HuH-7.5 (cell line): ENCODE results near the gene SPTBN1.

Experiments used
- DNase-seq: peaks from one replicate; pipeline ENCODE4 v3.0.0; 2011; ENCODE audit warnings: low spot score

The SPTBN1 gene

DNA sequence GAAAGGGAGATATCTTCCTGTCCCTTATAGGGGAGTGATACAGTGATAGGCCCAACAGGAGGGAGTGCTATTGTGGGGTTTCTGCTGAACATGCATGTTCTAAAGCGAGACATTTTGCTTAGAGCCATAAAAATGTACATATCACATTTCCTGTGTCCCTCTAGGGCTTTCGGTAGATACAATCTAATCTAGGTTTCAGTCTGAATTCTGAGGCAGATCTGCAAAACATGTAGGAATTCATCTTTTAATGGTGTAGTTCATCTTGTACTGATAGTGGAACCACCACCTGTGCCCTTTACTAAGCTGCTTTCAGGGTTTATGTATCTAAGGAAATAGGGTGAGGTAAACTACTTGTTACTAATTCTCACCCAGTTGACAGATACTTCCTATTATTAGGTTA, 73.8 kb downstream of the SPTBN1 start:
- no peak for DNase-seq

DNA sequence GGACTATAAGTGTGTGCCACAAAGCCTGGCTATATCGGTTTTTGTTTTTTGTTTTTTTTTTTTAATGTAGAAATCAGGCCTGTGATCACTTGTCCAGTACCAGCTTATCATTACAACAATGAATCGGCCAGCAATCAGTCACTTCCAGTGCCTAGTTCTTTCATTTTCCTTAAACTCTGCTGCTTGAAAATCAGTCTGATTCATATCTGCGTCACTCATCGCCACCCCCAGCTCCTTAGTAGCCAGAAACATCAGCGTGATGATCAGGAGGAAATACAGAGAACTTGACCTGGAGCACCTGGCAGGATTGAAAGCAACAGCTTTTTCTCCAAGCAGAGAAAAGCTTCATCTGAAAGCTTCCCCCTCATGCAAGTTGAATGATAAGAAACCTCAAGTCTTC, 75.4 kb downstream of the SPTBN1 start:
- DNase-seq = no peak

DNA sequence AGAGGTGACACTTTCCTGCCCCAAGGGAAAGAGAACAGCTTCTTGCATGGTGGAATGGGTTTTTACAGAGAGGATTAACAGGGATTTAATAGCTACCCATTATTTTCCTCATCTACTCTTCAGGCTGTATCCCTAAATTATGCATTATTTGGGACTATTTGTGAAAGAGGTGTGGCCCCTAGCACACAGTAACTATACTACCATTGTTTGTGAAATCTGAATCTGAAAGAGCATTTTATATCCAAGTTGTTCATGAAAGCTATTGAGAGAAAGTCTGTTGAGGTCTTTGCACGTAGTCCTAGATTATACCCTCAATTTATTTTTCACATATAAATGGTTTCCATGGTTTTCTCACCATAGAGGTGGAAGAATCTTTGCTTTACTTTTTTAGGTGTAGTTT, 78.1 kb downstream of the SPTBN1 start:
- no peak for DNase-seq

DNA sequence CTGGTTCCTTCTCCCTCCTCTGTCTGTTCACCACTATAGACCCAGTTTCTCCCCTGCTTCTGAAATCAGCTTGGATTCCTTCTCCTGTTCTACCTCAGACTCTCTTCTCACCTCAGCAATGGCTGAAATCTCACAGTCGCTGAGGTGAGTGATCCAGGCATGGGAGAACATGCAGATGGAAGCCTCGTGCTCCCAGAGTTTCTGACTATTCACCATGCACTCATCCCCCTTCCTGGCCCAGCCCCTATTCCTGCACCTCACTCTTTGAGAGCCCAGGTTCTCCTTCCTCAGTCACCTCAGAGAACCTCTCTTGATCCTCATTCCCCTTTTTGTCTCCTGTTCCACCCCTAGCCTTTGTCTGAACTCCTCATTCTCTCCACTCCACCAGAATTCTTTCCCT, 78.5 kb downstream of the SPTBN1 start:
- no peak for DNase-seq

DNA sequence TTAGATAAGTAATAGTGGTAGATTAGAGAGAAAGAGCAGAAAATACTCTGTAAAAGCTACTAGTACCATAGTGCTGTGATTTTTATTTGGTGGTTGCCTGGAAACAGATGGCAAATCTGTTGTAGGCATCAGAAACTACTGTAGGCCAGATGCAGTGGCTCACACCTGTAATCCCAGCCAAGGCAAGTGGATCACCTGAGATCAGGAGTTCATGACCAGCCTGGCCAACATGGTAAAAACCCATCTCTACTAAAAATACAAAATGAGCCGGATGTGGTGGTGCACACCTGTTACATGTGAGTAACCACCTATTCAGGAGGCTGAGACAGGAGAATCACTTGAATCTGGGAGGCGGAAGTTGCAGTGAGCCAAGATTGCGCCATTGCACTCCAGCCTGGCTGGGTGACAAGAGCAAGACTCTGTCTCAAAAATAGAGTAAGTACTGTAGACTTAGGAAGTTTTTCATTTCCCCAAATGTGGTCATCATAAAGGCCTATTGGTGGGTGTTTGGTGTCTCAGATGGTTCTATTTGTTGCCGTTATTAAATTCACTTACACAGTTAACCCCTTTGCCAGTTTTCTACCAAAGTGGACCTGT, 79.6 kb downstream of the SPTBN1 start:
- DNase-seq = no peak

DNA sequence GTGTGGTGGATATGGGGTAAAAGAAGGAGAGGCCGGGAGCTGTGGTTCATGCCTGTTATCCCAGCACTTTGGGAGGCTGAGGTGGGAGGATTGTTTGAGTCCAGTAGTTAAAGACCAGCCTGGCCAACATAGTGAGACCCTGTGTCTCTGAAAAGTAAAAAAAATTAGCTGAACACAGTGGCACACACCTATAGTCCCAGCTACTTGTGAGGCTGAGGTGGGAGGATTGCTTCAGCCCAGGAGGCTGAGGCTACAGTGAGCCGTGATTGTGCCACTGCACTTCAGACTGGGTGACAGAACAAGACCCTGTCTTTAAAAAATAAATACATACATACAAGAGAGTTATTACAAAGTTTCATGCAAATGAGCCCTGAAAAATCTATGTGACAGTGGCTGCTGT, 80.6 kb downstream of the SPTBN1 start:
- DNase-seq = no peak

DNA sequence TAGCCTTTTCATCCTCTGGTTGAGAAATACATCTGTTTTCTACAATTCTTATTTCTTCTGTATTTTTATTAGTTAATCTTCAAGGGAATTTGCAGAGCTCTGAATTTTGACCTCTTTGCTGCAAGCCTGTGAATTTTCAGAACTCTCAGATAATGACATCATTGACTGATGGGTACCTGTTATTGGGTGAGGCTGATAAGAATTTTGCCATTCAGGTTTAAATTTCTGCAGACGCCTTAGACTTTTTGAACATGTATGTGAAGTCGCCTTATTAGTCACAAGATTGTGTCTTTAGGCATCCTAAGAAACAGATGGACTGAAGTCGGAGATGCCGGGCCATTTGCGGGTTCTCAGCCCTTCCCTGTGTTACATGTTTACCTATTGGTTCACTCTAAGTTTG, 82.4 kb downstream of the SPTBN1 start:
- DNase-seq = no peak

DNA sequence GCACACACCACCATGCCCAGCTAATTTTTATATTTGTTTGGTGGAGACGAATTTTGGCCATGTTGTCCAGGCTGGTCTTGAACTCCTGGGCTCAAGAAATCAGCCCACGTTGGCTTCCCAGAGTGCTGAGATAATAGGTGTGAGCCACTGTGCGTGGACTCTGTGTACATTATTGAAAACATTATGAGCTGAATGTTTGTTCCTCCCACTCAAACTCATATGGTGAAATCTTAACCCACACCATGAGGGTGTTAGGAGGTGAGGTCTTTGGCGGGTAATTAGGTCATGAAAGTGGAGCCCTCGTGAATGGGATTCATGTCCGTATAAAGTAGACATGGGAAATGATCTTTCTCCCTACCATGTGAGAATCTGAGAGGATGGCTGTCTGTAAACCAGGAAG, 83.6 kb downstream of the SPTBN1 start:
- DNase-seq = no peak

DNA sequence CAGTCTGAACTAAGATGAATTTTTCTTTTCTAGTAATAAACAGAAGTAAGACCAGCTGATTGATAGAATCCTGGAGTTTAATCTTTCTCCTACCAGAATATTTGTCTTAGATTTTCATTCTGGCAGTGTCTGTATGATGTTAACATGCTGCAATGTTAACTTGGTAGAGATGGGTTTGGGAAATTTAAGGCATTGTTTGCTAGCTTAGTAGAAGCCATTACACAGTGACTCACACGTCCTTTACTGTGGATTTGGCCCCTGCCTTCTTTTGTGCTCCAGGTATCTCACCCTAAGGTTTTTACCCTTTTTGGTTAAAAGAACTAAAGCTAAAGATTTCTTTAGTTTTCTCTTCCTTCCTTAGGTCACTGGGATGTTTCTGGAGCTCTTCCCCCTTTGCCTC, 84.1 kb downstream of the SPTBN1 start:
- DNase-seq = no peak

DNA sequence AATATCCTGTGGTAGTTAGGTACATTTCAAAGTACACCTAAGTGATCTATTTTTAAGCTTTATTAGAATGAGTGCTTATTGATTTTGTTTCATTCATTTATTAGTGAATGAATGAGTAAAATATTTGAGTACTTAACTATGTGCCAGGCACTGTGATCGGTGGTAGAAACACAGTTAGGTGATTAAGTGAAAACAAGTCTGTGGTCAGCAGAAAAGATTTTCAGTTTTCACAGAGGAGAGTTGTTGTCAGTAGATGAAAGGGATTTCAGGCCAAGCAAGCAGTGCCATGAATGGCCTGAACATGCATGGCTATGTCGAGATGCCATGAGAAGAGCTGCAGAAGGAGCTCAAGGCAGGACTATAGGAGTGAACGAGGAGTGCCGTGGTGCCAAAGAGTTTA, 85.9 kb downstream of the SPTBN1 start:
- DNase-seq = no peak

DNA sequence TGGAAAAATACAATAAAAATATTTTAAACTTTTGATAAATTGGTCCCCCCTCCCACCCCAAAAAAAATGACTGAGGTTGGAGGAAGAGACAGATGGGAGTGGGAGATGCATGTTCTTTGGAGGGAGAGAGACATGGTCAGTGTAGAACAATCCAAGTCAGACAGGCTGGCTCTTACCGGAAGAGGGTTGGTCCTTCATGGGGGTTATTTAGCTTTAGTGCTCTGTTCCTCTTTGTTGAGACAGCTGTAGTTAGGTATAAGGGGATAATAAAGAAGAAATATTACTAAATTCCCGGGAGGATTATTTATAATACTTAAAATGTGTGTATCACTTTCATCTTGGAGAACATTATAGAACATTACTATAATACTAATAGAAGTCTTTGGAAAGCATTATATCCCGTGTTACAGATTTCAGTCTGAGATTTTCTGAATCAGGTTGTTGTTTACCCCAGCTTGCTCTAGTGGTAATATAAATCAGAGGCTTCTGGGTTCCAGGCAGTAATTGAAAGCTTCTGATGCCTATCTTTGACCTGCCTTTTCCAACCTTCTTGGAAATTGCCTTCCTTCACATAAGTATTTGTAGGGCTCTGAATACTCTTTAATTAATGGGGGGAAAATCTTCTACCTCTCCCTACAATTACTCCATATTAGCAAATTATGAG, 87.7 kb downstream of the SPTBN1 start:
- DNase-seq = no peak

DNA sequence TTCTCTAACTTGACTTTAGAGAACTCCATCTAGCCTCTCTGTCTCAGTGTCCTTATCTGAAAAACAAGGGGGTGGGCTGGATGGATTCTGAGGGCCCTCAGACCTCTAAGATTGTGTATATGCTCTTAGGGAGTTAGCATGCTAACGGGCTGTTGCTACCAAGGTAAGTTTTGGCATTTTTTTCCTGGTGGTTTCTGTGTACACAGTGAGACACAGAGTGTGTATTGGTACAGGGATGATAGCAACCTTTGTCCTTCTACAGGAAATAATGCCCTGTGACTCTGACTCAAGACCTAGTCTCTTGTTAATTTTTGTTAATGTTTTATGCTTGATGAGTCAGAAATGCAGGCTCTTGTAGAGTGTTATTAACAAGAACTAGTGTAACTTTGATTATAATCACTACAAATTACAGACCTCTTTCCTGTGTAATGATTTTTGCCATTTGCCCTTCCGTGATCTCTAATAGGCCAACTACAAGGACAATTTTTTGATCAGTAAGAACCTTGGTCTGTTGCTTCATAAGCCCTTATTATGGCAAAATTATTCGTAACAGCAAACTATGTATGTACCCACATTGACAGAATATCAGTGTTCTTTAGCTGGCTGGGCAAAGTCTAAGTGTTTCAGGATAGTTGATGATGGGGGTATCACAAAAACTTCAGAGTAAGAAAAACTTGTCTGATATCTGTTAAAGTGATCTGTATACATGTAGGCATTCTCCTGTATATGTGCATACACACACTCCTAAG, 89.7 kb downstream of the SPTBN1 start:
- DNase-seq = no peak

DNA sequence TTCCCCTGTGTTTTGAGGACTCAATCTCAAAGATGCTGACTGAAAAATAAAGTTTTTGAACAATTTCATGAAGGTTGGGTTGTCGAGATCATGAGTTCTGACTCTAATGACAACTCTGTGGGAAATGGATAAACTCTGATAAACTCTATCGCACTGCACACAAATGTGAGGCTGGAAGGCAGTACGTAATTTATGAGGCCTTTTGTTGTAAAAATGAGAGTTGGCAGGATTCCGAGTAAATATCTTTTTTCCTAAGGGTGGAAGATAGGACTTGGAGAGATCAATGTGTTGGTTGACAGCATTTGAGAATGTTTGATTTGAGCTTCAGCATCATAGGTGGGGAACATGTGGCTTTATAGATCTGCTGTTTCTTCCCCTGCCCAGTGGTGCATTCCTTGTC, 90.4 kb downstream of the SPTBN1 start:
- DNase-seq = no peak

DNA sequence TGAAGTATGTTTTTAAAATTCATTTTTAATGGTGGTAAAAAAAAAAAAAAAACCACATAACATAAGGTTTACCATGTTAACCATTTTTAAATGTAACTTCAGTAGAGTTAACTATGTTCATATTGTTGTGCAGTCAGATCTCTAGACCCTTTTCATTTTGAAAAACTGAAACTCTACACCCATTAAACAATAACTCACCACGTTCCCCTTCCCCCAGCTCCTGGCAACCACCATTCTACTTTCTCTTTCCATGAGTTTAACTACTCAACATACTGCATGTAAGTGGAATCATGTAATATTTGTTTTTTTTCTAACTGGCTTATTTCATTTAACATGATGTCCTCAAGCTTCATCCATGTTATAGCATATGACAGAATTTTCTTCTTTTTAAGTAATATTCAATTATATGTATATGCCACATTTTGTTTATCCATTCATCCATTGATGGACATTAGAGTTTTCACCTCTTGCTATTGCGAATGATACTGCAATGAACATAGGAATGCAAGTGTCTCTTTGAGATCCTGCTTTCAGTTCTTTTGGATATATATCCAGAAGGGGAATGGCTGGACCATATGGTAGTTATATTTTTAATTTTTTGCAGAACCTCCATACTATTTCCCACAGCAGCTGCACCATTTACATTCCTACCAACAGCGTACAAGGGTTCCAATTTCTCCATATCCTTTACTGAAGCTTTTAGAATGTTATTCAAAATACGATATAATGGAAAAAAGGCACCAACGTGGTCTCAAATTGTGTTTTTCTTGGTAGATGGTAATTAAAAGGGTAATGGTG, 91.0 kb downstream of the SPTBN1 start:
- no peak for DNase-seq

DNA sequence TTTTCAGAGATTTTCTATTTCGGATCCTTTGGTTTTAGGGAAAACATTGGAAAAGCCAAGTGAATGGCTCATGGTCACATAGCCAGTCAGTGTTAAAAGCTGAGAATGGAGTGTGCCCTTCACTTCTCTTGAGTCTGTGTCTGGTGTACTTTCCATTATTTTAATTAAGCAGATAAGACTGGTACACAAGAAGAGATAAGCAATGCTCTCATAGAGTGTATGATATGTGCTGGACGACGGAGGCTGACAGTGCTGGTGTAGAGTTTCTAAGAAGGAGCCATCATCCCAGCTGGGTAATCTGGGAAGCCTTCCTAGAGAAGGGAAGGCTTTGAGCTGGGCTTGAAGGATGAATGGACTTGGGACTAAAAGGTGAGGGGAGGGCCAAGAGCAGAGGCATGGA, 93.3 kb downstream of the SPTBN1 start:
- DNase-seq = no peak

DNA sequence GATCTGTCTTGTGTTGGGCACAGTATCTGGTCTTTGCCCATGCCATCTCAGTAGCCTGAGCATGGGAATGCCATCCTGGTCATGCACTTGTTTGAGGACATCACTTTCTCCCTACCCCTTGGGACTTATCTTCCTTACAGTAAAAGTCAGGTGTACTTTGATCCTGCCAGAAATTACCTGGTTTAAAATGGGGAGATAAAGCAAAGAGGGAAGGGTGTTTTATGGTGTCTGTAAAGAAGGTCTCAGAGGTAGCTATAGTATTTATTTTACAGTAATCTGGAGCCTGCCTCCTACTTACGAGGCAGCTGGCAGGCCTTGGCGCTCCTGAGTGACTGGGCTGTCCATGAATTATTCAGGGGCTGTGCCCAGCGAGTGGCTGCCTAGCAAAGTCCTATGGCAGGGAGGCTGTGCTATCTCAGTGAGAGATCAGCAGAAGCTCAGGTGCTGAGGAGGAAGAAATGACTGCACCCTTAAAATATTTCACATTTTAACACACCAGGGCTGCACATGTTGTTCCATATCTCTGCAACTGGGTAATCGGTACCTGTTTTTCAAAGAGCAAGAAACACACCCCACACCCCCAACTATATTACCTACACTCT, 93.9 kb downstream of the SPTBN1 start:
- DNase-seq = no peak

DNA sequence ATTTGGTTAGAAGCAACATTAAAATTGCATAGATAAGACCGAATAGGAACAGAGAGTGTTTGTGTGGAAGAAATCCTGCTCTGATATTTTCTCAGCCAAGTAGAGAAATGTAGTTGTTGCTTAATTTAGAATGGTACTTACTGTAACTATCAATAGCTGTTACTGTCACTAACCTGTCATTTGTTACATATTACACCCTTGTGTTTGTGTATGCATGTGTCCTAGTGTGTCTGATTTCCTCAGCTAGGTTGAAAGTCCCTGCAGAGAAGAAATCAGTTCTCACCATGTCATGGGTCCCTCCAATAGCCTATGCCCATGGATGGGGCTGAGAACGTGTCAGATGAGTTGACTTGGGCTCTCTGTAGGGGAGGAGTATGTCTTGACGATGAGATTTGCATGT, 94.4 kb downstream of the SPTBN1 start:
- DNase-seq = no peak

DNA sequence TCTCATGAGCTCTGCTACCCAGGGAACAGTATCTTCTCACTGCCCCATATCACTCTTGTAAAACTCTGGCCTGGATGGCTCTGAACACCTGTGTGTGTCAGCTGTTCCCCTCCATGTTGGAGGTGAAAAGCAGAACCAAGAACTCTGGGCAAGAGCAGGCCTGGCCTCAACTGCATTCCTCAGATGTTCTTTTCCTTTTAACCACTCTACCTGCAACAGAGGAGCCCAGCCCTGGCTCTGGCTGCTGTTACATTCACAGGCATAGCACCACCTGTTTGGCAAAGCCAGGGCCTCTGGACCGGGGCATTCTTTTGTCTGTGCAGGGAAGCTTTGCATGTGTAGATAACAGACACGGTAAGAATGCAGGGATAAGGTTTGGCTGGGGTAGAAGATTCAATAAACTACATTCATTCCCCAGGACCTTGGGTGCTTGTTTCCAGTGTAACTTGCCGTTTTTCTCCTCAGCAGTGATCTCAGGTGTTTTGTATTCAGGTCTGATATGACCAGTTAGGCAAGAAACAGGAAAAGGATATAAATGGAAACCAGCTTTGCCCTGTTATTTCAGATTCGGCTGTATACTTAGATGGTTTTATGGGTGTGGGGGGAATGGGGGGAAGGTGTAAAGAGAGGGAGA, 95.1 kb downstream of the SPTBN1 start:
- DNase-seq = no peak

DNA sequence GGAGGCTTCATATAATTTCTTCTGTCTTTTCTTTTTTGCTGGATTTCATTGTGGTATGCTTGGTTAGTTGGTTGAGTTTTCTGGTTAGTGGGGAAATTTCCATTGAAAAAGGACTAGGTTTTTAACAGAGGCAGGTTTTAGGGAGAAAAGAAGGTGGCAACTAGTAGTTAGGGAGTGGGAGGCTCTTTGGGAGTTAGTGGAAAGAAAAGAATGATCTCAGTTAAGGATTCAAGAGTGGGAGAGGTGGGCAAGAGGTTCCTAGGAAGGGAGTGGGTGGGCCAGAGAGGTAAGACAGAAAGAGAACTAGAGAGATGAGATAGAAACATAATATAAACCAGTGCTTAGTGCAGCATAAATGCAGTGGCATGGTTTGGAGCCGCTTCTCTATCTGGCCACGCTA, 96.9 kb downstream of the SPTBN1 start:
- DNase-seq = no peak

DNA sequence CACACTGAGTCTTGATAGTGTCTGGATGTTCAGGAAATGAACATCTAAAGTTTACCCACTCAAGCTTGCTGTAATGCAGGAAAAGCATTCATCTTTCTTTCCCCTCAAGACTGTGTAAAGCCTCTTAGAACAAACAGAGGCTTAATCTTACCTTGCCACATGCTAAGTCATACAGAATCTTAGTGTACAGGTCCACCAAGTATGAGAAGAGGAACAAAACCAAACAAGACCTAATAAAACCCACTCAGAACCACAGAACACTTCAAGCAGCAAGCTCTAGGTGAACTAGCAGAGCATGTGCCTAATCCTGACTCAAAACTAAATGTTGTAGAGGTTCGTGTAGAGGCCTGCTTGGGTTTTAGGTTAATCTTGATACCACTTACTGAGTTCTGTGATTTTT, 97.6 kb downstream of the SPTBN1 start:
- DNase-seq = no peak

DNA sequence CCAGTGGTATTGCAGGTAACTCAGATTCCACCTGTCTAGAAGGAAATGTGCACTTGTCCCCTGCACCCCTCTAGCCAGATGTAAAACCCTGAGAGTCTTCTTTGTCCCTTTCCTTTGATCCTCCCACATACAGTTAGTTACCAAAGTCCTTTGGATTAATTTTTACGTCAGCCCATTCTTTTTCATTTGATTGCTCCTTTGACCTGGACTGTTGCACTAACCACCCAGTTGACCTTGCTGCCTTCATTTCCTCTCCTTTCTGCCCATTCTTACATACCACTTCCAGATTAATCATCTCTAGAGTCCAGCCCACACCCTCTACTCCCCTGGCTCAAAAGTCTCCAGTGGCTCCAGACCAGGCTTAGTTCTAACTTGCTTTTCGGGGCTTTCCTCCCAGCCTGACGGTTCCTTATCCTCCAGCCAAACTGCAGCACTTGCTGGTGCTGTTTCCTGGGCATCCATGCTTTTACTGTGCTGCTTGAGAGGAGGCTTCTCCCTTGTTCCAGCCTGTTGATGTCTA, 99.3 kb downstream of the SPTBN1 start:
- no peak for DNase-seq
